H9 (cell line): ENCODE data around the gene TUG1. TPM values are rescaled to one million over a fixed set of nuclear protein-coding genes. Genes with fewer than 3 reads are reported as not detected.

Experiments
- DNase-seq: peaks from one replicate; pipeline ENCODE4 v3.0.0-alpha.2; 2017
- H2AFZ ChIP-seq: one replicate; pipeline ENCODE4 v1.6.1; 2013; ENCODE audit warnings: mild to moderate bottlenecking, low read length, control low read depth, moderate library complexity
- H2AK5ac ChIP-seq: 2 replicates; pipeline ENCODE4 v1.6.1; 2013; ENCODE audit warnings: low read length, control low read depth, mixed read lengths; ENCODE audit not compliant: insufficient read length
- H2BK120ac ChIP-seq: one replicate; pipeline ENCODE4 v1.6.1; 2013; ENCODE audit warnings: low read depth, mild to moderate bottlenecking, low read length, control low read depth, inconsistent platforms; ENCODE audit not compliant: poor library complexity, severe bottlenecking
- H2BK12ac ChIP-seq: 2 replicates; pipeline ENCODE4 v1.6.1; 2013; ENCODE audit warnings: low read length, control low read depth, mixed read lengths, low read depth; ENCODE audit not compliant: insufficient read length
- H2BK15ac ChIP-seq: 2 replicates; pipeline ENCODE4 v1.6.1; 2013; ENCODE audit warnings: low read depth, low read length, control low read depth
- H2BK20ac ChIP-seq: one replicate; pipeline ENCODE4 v1.6.1; 2013; ENCODE audit warnings: low read depth, mild to moderate bottlenecking, low read length, control low read depth, inconsistent platforms; ENCODE audit not compliant: poor library complexity, severe bottlenecking
- H2BK5ac ChIP-seq: 2 replicates; pipeline ENCODE4 v1.6.1; 2013; ENCODE audit warnings: low read length, control low read depth, mixed read lengths; ENCODE audit not compliant: insufficient read length
- H3K14ac ChIP-seq: 2 replicates; pipeline ENCODE4 v1.6.1; 2013; ENCODE audit warnings: low read length, control low read depth; ENCODE audit not compliant: insufficient read depth
- H3K18ac ChIP-seq: 2 replicates; pipeline ENCODE4 v1.6.1; 2013; ENCODE audit warnings: low read depth, mild to moderate bottlenecking, mixed read lengths, low read length, control low read depth; ENCODE audit not compliant: insufficient read length
- H3K23ac ChIP-seq: 2 replicates; pipeline ENCODE4 v1.6.1; 2013; ENCODE audit warnings: low read length, control low read depth, mixed read lengths, low read depth; ENCODE audit not compliant: insufficient read length
- H3K23me2 ChIP-seq: 2 replicates; pipeline ENCODE4 v1.6.1; 2013; ENCODE audit warnings: low read depth, mild to moderate bottlenecking, mixed read lengths, low read length, control low read depth; ENCODE audit not compliant: insufficient read length, poor library complexity, severe bottlenecking
- H3K27ac ChIP-seq: 2 replicates; pipeline ENCODE4 v1.5.1; 2013; ENCODE audit warnings: low read length, control low read depth, mixed read lengths, low read depth; ENCODE audit not compliant: insufficient read length
- H3K27me3 ChIP-seq: 2 replicates; pipeline ENCODE4 v1.6.1; 2013; ENCODE audit warnings: low read length, control low read depth, inconsistent platforms; ENCODE audit not compliant: insufficient read depth
- H3K4ac ChIP-seq: 2 replicates; pipeline ENCODE4 v1.6.1; 2013; ENCODE audit warnings: low read depth, mild to moderate bottlenecking, control low read depth, inconsistent platforms, low read length, moderate library complexity
- H3K4me1 ChIP-seq: 2 replicates; pipeline ENCODE4 v1.6.1; 2013; ENCODE audit warnings: low read length, control low read depth, inconsistent platforms; ENCODE audit not compliant: insufficient read depth
- H3K4me2 ChIP-seq: 2 replicates; pipeline ENCODE4 v1.6.1; 2013; ENCODE audit warnings: low read length, control low read depth, mixed read lengths; ENCODE audit not compliant: insufficient read length, insufficient read depth
- H3K56ac ChIP-seq: 2 replicates; pipeline ENCODE4 v1.6.1; 2013; ENCODE audit warnings: low read depth, mild to moderate bottlenecking, mixed read lengths, low read length, control low read depth; ENCODE audit not compliant: insufficient read length
- H3K79me1 ChIP-seq: 2 replicates; pipeline ENCODE4 v1.6.1; 2013; ENCODE audit warnings: low read depth, mild to moderate bottlenecking, moderate library complexity, low read length, control low read depth, inconsistent platforms; ENCODE audit not compliant: insufficient read depth, poor library complexity, severe bottlenecking
- H3K79me2 ChIP-seq: 2 replicates; pipeline ENCODE4 v1.6.1; 2013; ENCODE audit warnings: low read length, control low read depth, inconsistent platforms; ENCODE audit not compliant: insufficient read depth
- H3K9ac ChIP-seq: 2 replicates; pipeline ENCODE4 v1.6.1; 2013; ENCODE audit warnings: low read length, control low read depth, mixed read lengths; ENCODE audit not compliant: insufficient read length; ENCODE audit errors: extremely low read depth
- H3K9me3 ChIP-seq: one replicate; pipeline ENCODE4 v1.6.1; 2013; ENCODE audit warnings: low read depth, low read length, inconsistent platforms; ENCODE audit not compliant: control insufficient read depth
- H3T11ph ChIP-seq: one replicate; pipeline ENCODE4 v1.6.1; 2013; ENCODE audit warnings: mild to moderate bottlenecking, low read length, control low read depth, inconsistent platforms
- H4K20me1 ChIP-seq: one replicate; pipeline ENCODE4 v1.6.1; 2013; ENCODE audit not compliant: control insufficient read depth, insufficient read length, insufficient read depth
- H4K5ac ChIP-seq: 2 replicates; pipeline ENCODE4 v1.6.1; 2013; ENCODE audit warnings: low read depth, mild to moderate bottlenecking, mixed read lengths, low read length, control low read depth; ENCODE audit not compliant: insufficient read length
- H4K8ac ChIP-seq: replicated peaks from 2 replicates; pipeline ENCODE4 v1.6.1; 2013; ENCODE audit warnings: low read length, control low read depth, mixed read lengths, low read depth; ENCODE audit not compliant: insufficient read length
- H4K91ac ChIP-seq: 2 replicates; pipeline ENCODE4 v1.6.1; 2013; ENCODE audit warnings: low read depth, mild to moderate bottlenecking, moderate library complexity, mixed read lengths, low read length, control low read depth; ENCODE audit not compliant: insufficient read length
- H3K27ac Mint-ChIP-seq, 3 experiments: 2 replicates in 2 of 3; 3 replicates in 1 of 3; pipeline ENCODE4 v1.8.0; 2020 to 2021; ENCODE audit warnings: mixed read lengths in 3 of 3, mild to moderate bottlenecking in 1 of 3, moderate library complexity in 1 of 3
- H3K27me3 Mint-ChIP-seq: 2 replicates; pipeline ENCODE4 v1.8.0; 2021; ENCODE audit warnings: low read depth, mild to moderate bottlenecking, moderate library complexity, mixed read lengths
- H3K36me3 Mint-ChIP-seq, 3 experiments: 2 replicates in 2 of 3; 3 replicates in 1 of 3; pipeline ENCODE4 v1.8.0; 2020 to 2021; ENCODE audit warnings: low read depth in 3 of 3, mixed read lengths in 3 of 3; ENCODE audit not compliant: insufficient read depth in 1 of 3
- H3K4me1 Mint-ChIP-seq, 2 experiments: 2 replicates each; pipeline ENCODE4 v1.8.0; 2020; ENCODE audit warnings: mixed read lengths in 2 of 2
- H3K4me3 Mint-ChIP-seq, 2 experiments: 2 replicates in 1 of 2; 3 replicates in 1 of 2; pipeline ENCODE4 v1.8.0; 2020 to 2021; ENCODE audit warnings: mild to moderate bottlenecking in 2 of 2, mixed read lengths in 2 of 2, moderate library complexity in 1 of 2
- H3K9me3 Mint-ChIP-seq, 2 experiments: 2 replicates in 1 of 2; 3 replicates in 1 of 2; pipeline ENCODE4 v1.8.0; 2020; ENCODE audit warnings: mild to moderate bottlenecking in 2 of 2, mixed read lengths in 2 of 2, moderate library complexity in 1 of 2
- CTCF ChIP-seq: fragments of 200-600 bp; sonication (generic); conservative IDR thresholded peaks from 3 replicates; pipeline ENCODE4 v1.8.0; 2021; ENCODE audit warnings: antibody characterized with exemption, mild to moderate bottlenecking
- total RNA-seq: library from RNA; stranded (reverse); gene quantifications from 2 replicates; pipeline ENCODE4 v1.2.1, GENCODE V29; 2021

Gene TUG1
- total RNA-seq, 1 experiment from 2014 or later, result 99.6 TPM

DNA sequence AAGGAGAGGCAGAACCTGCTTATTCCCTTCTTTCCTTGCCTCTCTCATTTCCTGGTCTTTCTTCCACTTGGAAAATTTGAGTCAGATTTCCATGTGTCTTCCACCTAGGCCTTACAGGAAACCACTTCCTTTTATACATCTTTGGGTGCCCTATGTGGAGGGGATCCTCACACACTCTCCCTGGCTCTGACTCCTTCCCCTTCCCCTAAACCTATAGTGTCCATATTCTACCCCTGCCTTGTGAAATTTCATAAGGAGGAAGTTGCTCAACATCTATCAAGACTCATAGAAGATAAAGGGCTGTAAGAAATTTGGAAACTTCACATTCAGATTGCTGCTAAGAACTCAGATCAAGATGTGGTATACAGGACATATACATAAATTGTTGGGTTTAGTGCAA is 20.4 kb downstream of the TUG1 start:
- Mint-ChIP-seq H3K36me3 (peaks cover 8 to 41% (median 17%) of the 10 kb centered on the region in 3 experiments), H3K9me3 (peaks cover 16 to 34% of the 10 kb centered on the region in 2 experiments), H3K4me3 (no peak overlapping the region), H3K4me1 (peaks cover 5 to 9% of the 10 kb centered on the region in 2 experiments; a peak in 3 of 4 replicates), H3K27ac (no peak overlapping the region; a peak in 1 of 7 replicates), H3K27me3 (peaks cover 13% of the 10 kb centered on the region)
- Histone ChIP-seq H3K18ac (no peak overlapping the region), H4K20me1 (no peaks in the 10 kb centered on the region), H2BK5ac (no peak overlapping the region), H2AK5ac (no peak overlapping the region), H3K79me2 (no peaks in the 10 kb centered on the region), H3K14ac (no peak overlapping the region), H2BK120ac (no peak overlapping the region), H3K23me2 (no peaks in the 10 kb centered on the region), H3K56ac (no peak overlapping the region), H3K27ac (no peak overlapping the region), H2AFZ (no peak overlapping the region), H3K4ac (no peak overlapping the region), H3T11ph (no peak overlapping the region), H2BK20ac (no peak overlapping the region), H3K23ac (no peak overlapping the region), H2BK12ac (no peak overlapping the region), H4K8ac (no peak overlapping the region), H3K27me3 (no peaks in the 10 kb centered on the region), H4K91ac (no peak overlapping the region), H3K4me1 (no peaks in the 10 kb centered on the region), H3K9ac (no peak overlapping the region), H2BK15ac (no peak overlapping the region), H3K79me1 (no peaks in the 10 kb centered on the region), H3K9me3 (no peaks in the 10 kb centered on the region), H4K5ac (no peak overlapping the region), H3K4me2 (no peak overlapping the region)
- DNase-seq, result no peak
- no peak for TF ChIP-seq CTCF
